ACHN (cell line): Measurements from ENCODE around the gene RPS6KL1.

Experiments
- DNase-seq: peaks from one replicate; pipeline ENCODE4 v3.0.0-alpha.2; 2015
- in situ Hi-C: cut with HindIII; loops from 2 replicates; pipeline ENCODE4 v1.10.0; 2017; ENCODE audit warnings: low sequenced_read_pairs, low pct_ligation_motif_present, low pct_unique_long_range_greater_than_20kb

The RPS6KL1 gene

DNA sequence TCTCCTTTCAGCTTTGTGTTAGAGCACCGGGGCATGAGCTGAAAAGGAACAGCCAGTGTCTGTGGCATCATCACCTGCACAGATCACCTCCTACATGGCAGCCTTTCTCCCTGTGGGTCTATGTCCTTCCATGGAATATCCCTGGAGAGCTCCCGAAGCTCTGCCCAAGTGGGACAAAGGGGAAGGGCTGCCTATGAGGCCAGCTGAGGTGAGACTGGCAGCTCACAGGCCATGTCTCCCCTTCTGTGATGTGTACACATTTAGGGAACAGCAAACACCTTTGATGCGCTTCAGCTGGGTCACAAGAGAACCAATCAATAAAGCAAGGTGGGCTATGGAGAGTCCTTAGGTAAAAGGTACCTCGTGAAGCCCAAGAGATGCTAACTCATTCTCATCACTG, 51.2 kb downstream of the RPS6KL1 start:
- in situ Hi-C loops: no loop called here
- DNase-seq: no peak

- in situ Hi-C loops: no loop called here
- DNase-seq: no peak
Measured at GRCh38 chr14:74868739-74869138, 54.3 kb downstream of the RPS6KL1 start.

- DNase-seq: no peak
- in situ Hi-C loops: no loop called here
Measured at GRCh38 chr14:74867673-74868072, 55.4 kb downstream of the RPS6KL1 start.

- no peak for DNase-seq
- in situ Hi-C loops: no loop called here
Measured at GRCh38 chr14:74866708-74867389, 56.2 kb downstream of the RPS6KL1 start.

- DNase-seq: no peak
- in situ Hi-C loops: no loop called here
Measured at GRCh38 chr14:74865156-74865555, 57.9 kb downstream of the RPS6KL1 start.

GRCh38 chr14:74864198-74864597, 58.9 kb downstream of the RPS6KL1 start:
- in situ Hi-C loops: no loop called here

GRCh38 chr14:74863274-74863673, 59.8 kb downstream of the RPS6KL1 start:
- in situ Hi-C loops: no loop called here
- DNase-seq: no peak

More at GRCh38 chr14:74864198-74864597, 58.9 kb downstream of the RPS6KL1 start:
- no peak for DNase-seq

- DNase-seq: no peak
- in situ Hi-C loops: no loop called here
Measured at GRCh38 chr14:74861734-74862090, 61.3 kb downstream of the RPS6KL1 start.

- in situ Hi-C loops: no loop called here
- peak; percentile 77 for DNase-seq
Measured at GRCh38 chr14:74860899-74861733, 61.9 kb downstream of the RPS6KL1 start.

- in situ Hi-C loops: no loop called here
- DNase-seq: no peak
Measured at GRCh38 chr14:74859757-74860552, 63.1 kb downstream of the RPS6KL1 start.

GRCh38 chr14:74858022-74858421, 65.0 kb downstream of the RPS6KL1 start:
- in situ Hi-C loops: no loop called here

DNA sequence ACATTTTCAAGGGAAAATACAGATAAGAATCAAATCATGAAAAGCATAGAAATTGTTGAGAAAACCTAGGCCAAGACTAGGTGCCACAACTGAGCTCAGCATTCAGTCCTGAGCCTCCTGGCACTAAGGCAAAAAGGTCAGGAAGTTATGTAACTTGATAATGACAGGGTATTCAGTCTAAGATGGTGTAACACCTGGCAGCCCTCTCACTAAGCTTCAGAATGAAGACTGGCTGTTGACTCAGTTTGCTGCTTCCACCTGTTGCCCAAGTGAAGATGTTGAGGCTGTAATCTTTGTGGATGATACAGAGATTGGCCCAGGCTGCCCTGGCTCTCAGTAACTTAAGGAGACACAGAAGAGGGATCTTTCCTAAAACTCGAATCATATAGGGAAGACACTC, 66.7 kb downstream of the RPS6KL1 start:
- DNase-seq: no peak
- in situ Hi-C loops: no loop called here

More at GRCh38 chr14:74858022-74858421, 65.0 kb downstream of the RPS6KL1 start:
- DNase-seq: no peak

GRCh38 chr14:74855945-74856344, 67.1 kb downstream of the RPS6KL1 start:
- in situ Hi-C loops: no loop called here
- no peak for DNase-seq

DNA sequence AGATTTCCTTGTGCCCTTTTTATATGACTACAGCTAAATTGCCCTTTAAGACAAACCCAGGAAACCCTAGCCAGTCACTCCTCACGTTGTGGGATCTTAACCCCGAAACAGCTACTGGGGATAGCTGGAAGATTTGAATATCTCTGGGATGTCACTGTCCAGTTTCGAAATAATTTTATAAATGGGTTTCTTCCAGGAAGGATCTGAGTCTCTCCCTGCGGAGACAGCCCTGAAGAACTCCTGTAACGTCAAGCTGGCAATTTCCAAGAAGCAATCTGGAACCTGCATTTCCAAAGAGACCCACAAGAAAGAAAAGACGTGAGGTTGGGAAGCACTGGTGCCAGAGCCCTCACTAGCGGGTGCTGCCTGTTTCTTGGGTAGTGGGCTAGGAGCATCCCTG, 68.0 kb downstream of the RPS6KL1 start:
- in situ Hi-C loops: no loop called here
- no peak for DNase-seq
